Uterus (tissue), 4 donors: ENCODE data around the gene EYS. TPM values are rescaled to one million over a fixed set of nuclear protein-coding genes. Genes with fewer than 3 reads are reported as not detected.

Experiments used
- DNase-seq, 2 donors: peaks; one replicate each; pipeline ENCODE4 v3.0.0-alpha.2; 2019 to 2020
- H3K27ac ChIP-seq, 2 donors: fragments of 200-600 bp; sonication (generic); 1 replicate in 1 of 2; 2 replicates in 1 of 2; pipeline ENCODE4 v1.5.1; 2016 to 2018
- H3K27me3 ChIP-seq, 2 donors: fragments of 200-600 bp; sonication (generic); one replicate each; pipeline ENCODE4 v1.5.1; 2018 to 2019; ENCODE audit warnings: control low read depth in 1 of 2
- H3K36me3 ChIP-seq, 2 donors: fragments of 200-600 bp; sonication (generic); one replicate each; pipeline ENCODE4 v1.5.1; 2019; ENCODE audit warnings: control low read depth in 1 of 2
- H3K4me1 ChIP-seq, 2 donors: fragments of 200-600 bp; sonication (generic); one replicate each; pipeline ENCODE4 v1.5.1; 2018 to 2019; ENCODE audit warnings: control low read depth in 1 of 2
- H3K4me3 ChIP-seq, 2 donors: fragments of 200-600 bp; sonication (generic); 1 replicate in 1 of 2; 2 replicates in 1 of 2; pipeline ENCODE4 v1.5.1; 2018 to 2019; ENCODE audit warnings: mild to moderate bottlenecking in 1 of 2
- H3K9me3 ChIP-seq, 2 donors: fragments of 200-600 bp; sonication (generic); one replicate each; pipeline ENCODE4 v1.5.1; 2019; ENCODE audit warnings: control low read depth in 1 of 2
- CTCF ChIP-seq, 4 experiments: fragments of 200-600 bp in 2 of 4; fragments of 450-650 bp in 2 of 4; sonication (generic) in 2 of 4; IDR thresholded peaks; one replicate each; pipeline ENCODE4 v1.5.1; 2016 to 2019; ENCODE audit warnings: antibody characterized with exemption in 4 of 4, mild to moderate bottlenecking in 2 of 4, moderate library complexity in 1 of 4
- POLR2A ChIP-seq, 2 donors: fragments of 450-650 bp; IDR thresholded peaks; one replicate each; pipeline ENCODE4 v1.6.1; 2016; ENCODE audit warnings: antibody characterized with exemption in 2 of 2, mild to moderate bottlenecking in 1 of 2, moderate library complexity in 1 of 2
- intact Hi-C: fragments of 100-400 bp; cut with DNase I; formaldehyde crosslinking; loops from one replicate; pipeline ENCODE4 v1.15.1; 2023; ENCODE audit warnings: low total_unique reads
- total RNA-seq, 4 donors: library from RNA; depleted of rRNA in 3 of 4; stranded (reverse); fragments of >200 nt in 3 of 4; gene quantifications; one replicate each; pipeline versions ENCODE4 v1.1.0 to v1.2.4, GENCODE V29; 2014 to 2023
- donor health status: DM: yes; HTN: yes; CAD: no.

Gene EYS
- total RNA-seq, 4 donors from 2014 or later = 1.3 TPM; not detected in 3

- DNase-seq = no peak
- Histone ChIP-seq H3K4me1 (no peaks in the 10 kb centered on the region), H3K9me3 (no peaks in the 10 kb centered on the region), H3K27ac (no peak overlapping the region), H3K27me3 (no peaks in the 10 kb centered on the region), H3K4me3 (no peak overlapping the region), H3K36me3 (no peaks in the 10 kb centered on the region)
- intact Hi-C loops = no loop called here
- TF ChIP-seq CTCF (IDR thresholded peaks at IDR 0.05) = no peak
- TF ChIP-seq POLR2A (IDR thresholded peaks at IDR 0.05) = no peak
Observed at GRCh38 chr6:64717281-64717680, 989.7 kb downstream of the EYS start.

- TF ChIP-seq POLR2A (IDR thresholded peaks at IDR 0.05) (no peak), CTCF (IDR thresholded peaks at IDR 0.05) (no peak)
- no peaks in the 10 kb centered on the region for H3K9me3 ChIP-seq
- intact Hi-C loops = no loop called here
Observed at GRCh38 chr6:64715624-64716023, 991.4 kb downstream of the EYS start.

GRCh38 chr6:64714073-64714472 is 993.0 kb downstream of the EYS start:
- H3K36me3 ChIP-seq = no peaks in the 10 kb centered on the region
- no peak for DNase-seq
- no peak overlapping the region for H3K27ac ChIP-seq
- H3K4me3 ChIP-seq = no peak overlapping the region
- no peaks in the 10 kb centered on the region for H3K4me1 ChIP-seq
- TF ChIP-seq CTCF (IDR thresholded peaks at IDR 0.05) (no peak), POLR2A (IDR thresholded peaks at IDR 0.05) (no peak)
- intact Hi-C loops = no loop called here
- no peaks in the 10 kb centered on the region for H3K27me3 ChIP-seq
- no peaks in the 10 kb centered on the region for H3K9me3 ChIP-seq

More at GRCh38 chr6:64715624-64716023, 991.4 kb downstream of the EYS start:
- no peak overlapping the region for H3K4me3 ChIP-seq
- H3K27me3 ChIP-seq = no peaks in the 10 kb centered on the region
- H3K4me1 ChIP-seq = no peaks in the 10 kb centered on the region
- no peak overlapping the region for H3K27ac ChIP-seq
- no peak for DNase-seq
- no peaks in the 10 kb centered on the region for H3K36me3 ChIP-seq

DNA sequence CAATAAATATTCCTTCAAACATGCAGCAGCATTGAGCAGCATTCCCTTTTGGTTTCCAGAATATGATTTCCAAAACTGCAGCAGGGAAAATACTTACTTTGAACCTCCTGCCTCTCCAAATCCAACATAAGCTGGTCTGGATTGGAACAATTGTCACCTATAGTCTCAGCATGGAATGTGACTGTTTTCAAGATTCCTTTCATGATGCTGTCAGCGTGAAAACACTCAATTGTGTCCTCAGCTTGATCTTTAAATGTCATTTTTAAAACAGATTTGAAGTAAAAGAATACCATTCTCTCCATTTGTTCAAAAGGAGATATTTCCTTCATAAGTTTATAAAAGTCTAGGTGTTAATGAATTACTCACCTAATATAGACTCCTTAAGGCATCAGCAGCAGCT is 993.9 kb downstream of the EYS start:
- H3K4me3 ChIP-seq = no peak overlapping the region
- no peaks in the 10 kb centered on the region for H3K4me1 ChIP-seq
- no peaks in the 10 kb centered on the region for H3K27me3 ChIP-seq
- intact Hi-C loops = no loop called here
- no peaks in the 10 kb centered on the region for H3K9me3 ChIP-seq
- no peak for TF ChIP-seq POLR2A (IDR thresholded peaks at IDR 0.05)
- TF ChIP-seq CTCF (IDR thresholded peaks at IDR 0.05) = no peak
- H3K36me3 ChIP-seq = no peaks in the 10 kb centered on the region
- no peak for DNase-seq
- H3K27ac ChIP-seq = no peak overlapping the region

GRCh38 chr6:64712606-64713005 is 994.4 kb downstream of the EYS start:
- no peak for TF ChIP-seq POLR2A (IDR thresholded peaks at IDR 0.05)
- H3K27me3 ChIP-seq = no peaks in the 10 kb centered on the region
- no peaks in the 10 kb centered on the region for H3K36me3 ChIP-seq
- H3K9me3 ChIP-seq = no peaks in the 10 kb centered on the region
- H3K4me1 ChIP-seq = no peaks in the 10 kb centered on the region
- no peak overlapping the region for H3K27ac ChIP-seq
- DNase-seq = no peak
- no peak overlapping the region for H3K4me3 ChIP-seq
- intact Hi-C loops = no loop called here

DNA sequence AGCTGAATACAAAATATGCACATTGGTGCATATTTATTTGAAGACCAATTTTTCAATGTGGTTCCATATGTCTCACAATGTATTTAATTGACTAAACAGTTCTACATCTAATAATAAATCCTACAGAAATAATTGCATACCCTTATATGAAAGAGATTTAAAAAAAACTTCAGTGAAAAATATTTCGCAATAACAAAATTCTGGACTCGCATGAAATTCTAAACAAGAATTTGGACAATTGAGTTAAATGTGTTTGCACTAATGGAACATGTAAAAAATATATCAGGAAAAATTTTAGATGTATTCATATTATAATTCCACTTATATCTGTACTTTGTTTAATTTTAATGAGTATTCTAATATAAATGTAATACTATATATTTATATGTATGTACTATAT is 1003.1 kb downstream of the EYS start:
- H3K27ac ChIP-seq = no peak overlapping the region
- H3K9me3 ChIP-seq = no peaks in the 10 kb centered on the region
- TF ChIP-seq POLR2A (IDR thresholded peaks at IDR 0.05) (no peak), CTCF (IDR thresholded peaks at IDR 0.05) (no peak)
- no peak for DNase-seq
- intact Hi-C loops = no loop called here
- H3K27me3 ChIP-seq = no peaks in the 10 kb centered on the region
- no peaks in the 10 kb centered on the region for H3K36me3 ChIP-seq
- no peak overlapping the region for H3K4me3 ChIP-seq
- no peaks in the 10 kb centered on the region for H3K4me1 ChIP-seq
